HEK293 (cell line): ENCODE results near the gene ITPRIPL2.

Experiments used
- PRDM1 ChIP-seq: fragments of 450-650 bp; formaldehyde crosslinking; IDR thresholded peaks from 2 replicates; pipeline ENCODE4; 2016; ENCODE audit warnings: missing biosample characterization, missing genetic modification characterization
- ZBTB49 ChIP-seq: fragments of 450-650 bp; formaldehyde crosslinking; IDR thresholded peaks from 2 replicates; pipeline ENCODE4 v1.5.1; 2016; ENCODE audit warnings: missing biosample characterization, missing genetic modification characterization, low read depth
- ZEB2 ChIP-seq: fragments of 450-650 bp; formaldehyde crosslinking; IDR thresholded peaks from 2 replicates; pipeline ENCODE4 v1.5.1; 2016; ENCODE audit warnings: missing biosample characterization, missing genetic modification characterization
- ZNF184 ChIP-seq: fragments of 450-650 bp; IDR thresholded peaks from 2 replicates; pipeline ENCODE4 v1.5.1; 2018; ENCODE audit warnings: missing biosample characterization, mild to moderate bottlenecking, missing genetic modification characterization
- ZNF404 ChIP-seq: fragments of 450-650 bp; formaldehyde crosslinking; IDR thresholded peaks from 2 replicates; pipeline ENCODE4 v1.5.1; 2017; ENCODE audit warnings: missing biosample characterization, missing genetic modification characterization
- ZNF704 ChIP-seq: fragments of 450-650 bp; formaldehyde crosslinking; IDR thresholded peaks from 2 replicates; pipeline ENCODE4 v1.5.1; 2016; ENCODE audit warnings: missing biosample characterization, missing genetic modification characterization
- ZNF776 ChIP-seq: fragments of 450-650 bp; formaldehyde crosslinking; IDR thresholded peaks from 2 replicates; pipeline ENCODE4 v1.5.0; 2017; ENCODE audit warnings: missing biosample characterization, missing genetic modification characterization, borderline replicate concordance
- TF ChIP-seq, protein P1 (sequence below): fragments of 450-650 bp; formaldehyde crosslinking; IDR thresholded peaks from 2 replicates; pipeline ENCODE4 v1.5.1; 2016; ENCODE audit warnings: missing biosample characterization, missing genetic modification characterization

GRCh38 chr16:19162085-19162484, 48.3 kb downstream of the ITPRIPL2 start:
- TF ChIP-seq, protein P1, sequence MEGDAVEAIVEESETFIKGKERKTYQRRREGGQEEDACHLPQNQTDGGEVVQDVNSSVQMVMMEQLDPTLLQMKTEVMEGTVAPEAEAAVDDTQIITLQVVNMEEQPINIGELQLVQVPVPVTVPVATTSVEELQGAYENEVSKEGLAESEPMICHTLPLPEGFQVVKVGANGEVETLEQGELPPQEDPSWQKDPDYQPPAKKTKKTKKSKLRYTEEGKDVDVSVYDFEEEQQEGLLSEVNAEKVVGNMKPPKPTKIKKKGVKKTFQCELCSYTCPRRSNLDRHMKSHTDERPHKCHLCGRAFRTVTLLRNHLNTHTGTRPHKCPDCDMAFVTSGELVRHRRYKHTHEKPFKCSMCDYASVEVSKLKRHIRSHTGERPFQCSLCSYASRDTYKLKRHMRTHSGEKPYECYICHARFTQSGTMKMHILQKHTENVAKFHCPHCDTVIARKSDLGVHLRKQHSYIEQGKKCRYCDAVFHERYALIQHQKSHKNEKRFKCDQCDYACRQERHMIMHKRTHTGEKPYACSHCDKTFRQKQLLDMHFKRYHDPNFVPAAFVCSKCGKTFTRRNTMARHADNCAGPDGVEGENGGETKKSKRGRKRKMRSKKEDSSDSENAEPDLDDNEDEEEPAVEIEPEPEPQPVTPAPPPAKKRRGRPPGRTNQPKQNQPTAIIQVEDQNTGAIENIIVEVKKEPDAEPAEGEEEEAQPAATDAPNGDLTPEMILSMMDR = no peak
- TF ChIP-seq PRDM1 (tag by site-specific recombination) = no peak
- no peak for TF ChIP-seq ZNF776 (tag by site-specific recombination)
- TF ChIP-seq ZEB2 (tag by site-specific recombination) = no peak
- no peak for TF ChIP-seq ZBTB49 (tag by site-specific recombination)
- TF ChIP-seq ZNF704 (tag by site-specific recombination) = no peak
- no peak for TF ChIP-seq ZNF404 (tag by site-specific recombination)
- no peak for TF ChIP-seq ZNF184
